T-helper 2 cell treated with Interferon-gamma antibody and Interleukin-4, amounts not matched to agents 100 ng/mL and 5 ng/mL, for 36 hours (primary cell): ENCODE measurements around the gene COL8A1. TPM values are rescaled to one million over a fixed set of nuclear protein-coding genes. Genes with fewer than 3 reads are reported as not detected.

Source experiments
- intact Hi-C: fragments of 100-400 bp; cut with micrococcal nuclease; formaldehyde crosslinking; loops from one replicate; pipeline ENCODE4 v1.15.1; 2023
- total RNA-seq: library from RNA; stranded (reverse); gene quantifications from 2 replicates; pipeline ENCODE4 v1.2.3, GENCODE V29; 2022

COL8A1 gene
- total RNA-seq, 1 donor from 2014 or later, result not detected

- intact Hi-C loops, result no loop called here
Observed at GRCh38 chr3:99637368-99638111, 854 bp upstream of the COL8A1 start.

- intact Hi-C loops, result no loop called here
Observed at GRCh38 chr3:99639579-99639978, 1.2 kb downstream of the COL8A1 start.

- intact Hi-C loops, result no loop called here
Observed at GRCh38 chr3:99640214-99640851, 1.9 kb downstream of the COL8A1 start.

- intact Hi-C loops, result no loop called here
Observed at GRCh38 chr3:99641480-99641879, 3.1 kb downstream of the COL8A1 start.

GRCh38 chr3:99641982-99642381 lies 3.6 kb downstream of the COL8A1 start:
- intact Hi-C loops, result no loop called here

- intact Hi-C loops, result no loop called here
Observed at GRCh38 chr3:99644017-99644416, 5.6 kb downstream of the COL8A1 start.

- intact Hi-C loops, result no loop called here
Observed at GRCh38 chr3:99644746-99645145, 6.4 kb downstream of the COL8A1 start.

- intact Hi-C loops, result no loop called here
Observed at GRCh38 chr3:99645277-99646106, 7.1 kb downstream of the COL8A1 start.

GRCh38 chr3:99646107-99646435 lies 7.7 kb downstream of the COL8A1 start:
- intact Hi-C loops, result no loop called here

GRCh38 chr3:99647081-99647480 lies 8.7 kb downstream of the COL8A1 start:
- intact Hi-C loops, result no loop called here

- intact Hi-C loops, result no loop called here
Observed at GRCh38 chr3:99648101-99648500, 9.7 kb downstream of the COL8A1 start.

GRCh38 chr3:99648516-99648915 lies 10.1 kb downstream of the COL8A1 start:
- intact Hi-C loops, result no loop called here

- intact Hi-C loops, result no loop called here
Observed at GRCh38 chr3:99651531-99651930, 13.1 kb downstream of the COL8A1 start.

GRCh38 chr3:99656624-99657023 lies 18.2 kb downstream of the COL8A1 start:
- intact Hi-C loops, result no loop called here

GRCh38 chr3:99658274-99658673 lies 19.9 kb downstream of the COL8A1 start:
- intact Hi-C loops, result no loop called here

- intact Hi-C loops, result no loop called here
Observed at GRCh38 chr3:99659032-99659431, 20.6 kb downstream of the COL8A1 start.

GRCh38 chr3:99659951-99660350 lies 21.6 kb downstream of the COL8A1 start:
- intact Hi-C loops, result no loop called here

GRCh38 chr3:99662838-99663570 lies 24.6 kb downstream of the COL8A1 start:
- intact Hi-C loops, result no loop called here

GRCh38 chr3:99663977-99664376 lies 25.6 kb downstream of the COL8A1 start:
- intact Hi-C loops, result no loop called here

GRCh38 chr3:99665017-99665416 lies 26.6 kb downstream of the COL8A1 start:
- intact Hi-C loops, result no loop called here

- intact Hi-C loops, result no loop called here
Observed at GRCh38 chr3:99666201-99666600, 27.8 kb downstream of the COL8A1 start.

- intact Hi-C loops, result no loop called here
Observed at GRCh38 chr3:99668044-99668443, 29.6 kb downstream of the COL8A1 start.
